Measurements from ENCODE around the gene CHD1L. TPM values are rescaled to one million over a fixed set of nuclear protein-coding genes. Genes with fewer than 3 reads are reported as not detected.

CHD1L gene
- total and polyA plus RNA-seq, 2 of the 4 experiments (the other 2 are of a cell fraction): 31.2 to 47.5 TPM

- Histone ChIP-seq H4K91ac (ENCODE audit: insufficient read depth, low read depth, low read length) (no peak overlapping the region), H3K27me3 (ENCODE audit: control insufficient read depth, insufficient read depth, low read length) (no peaks in the 10 kb centered on the region), H3K9me1 (ENCODE audit: insufficient read depth, low read length) (no peaks in the 10 kb centered on the region; the same call in 1 of the 2 replicates), H2AK5ac (ENCODE audit: low read depth, low read length) (no peak overlapping the region), H3K18ac (ENCODE audit: low read depth, low read length) (no peak overlapping the region), H4K8ac (ENCODE audit: low read depth in 2 of 2, low read length in 2 of 2) (no peak overlapping the region), H3K4me2 (ENCODE audit: low read depth, low read length) (no peak overlapping the region), H3K56ac (ENCODE audit: extremely low read depth, insufficient read depth, low read length) (no peak overlapping the region), H3K27ac (ENCODE audit: insufficient read depth, low read length) (no peak overlapping the region), H3K9me3 (ENCODE audit: control insufficient read depth, insufficient read depth, low read length) (no peaks in the 10 kb centered on the region), H3K79me1 (ENCODE audit: low read depth in 1 of 2, low read length in 2 of 2) (no peaks in the 10 kb centered on the region), H2AFZ (replicated peaks; ENCODE audit: low read length, poor library complexity) (no peak overlapping the region), H3K4ac (ENCODE audit: low read depth, low read length) (no peak overlapping the region), H2BK120ac (ENCODE audit: low read depth, low read length) (no peak overlapping the region), H2BK20ac (ENCODE audit: low read depth, low read length) (no peak overlapping the region), H4K5ac (ENCODE audit: low read depth, low read length) (no peak overlapping the region), H3K14ac (replicated peaks; ENCODE audit: low read depth, low read length) (no peak overlapping the region), H3K36me3 (ENCODE audit: control insufficient read depth, insufficient read depth, low read length) (no peaks in the 10 kb centered on the region), H3K4me1 (ENCODE audit: control insufficient read depth, insufficient read depth, low read length) (no peaks in the 10 kb centered on the region), H3K9ac (ENCODE audit: low read depth, low read length) (no peak overlapping the region), H4K20me1 (ENCODE audit: insufficient read depth, low read length) (no peaks in the 10 kb centered on the region), H3K4me3 (ENCODE audit: insufficient read depth, low read depth, low read length) (no peak overlapping the region), H3K23ac (ENCODE audit: low read depth, low read length) (no peak overlapping the region), H2BK15ac (ENCODE audit: low read depth, low read length) (no peak overlapping the region), H2BK5ac (ENCODE audit: low read depth, low read length, poor library complexity, severe bottlenecking) (no peak overlapping the region), H2AK9ac (replicated peaks; ENCODE audit: low read depth, low read length, poor library complexity) (no peak overlapping the region)
- 100% methylated on average over 2 of the region's 2 CpGs; no CpG with 5 or more reads in 1 of the 2 experiments for WGBS, 2 experiments (ENCODE audit: extremely low coverage in 2 of 2, insufficient read length in 1 of 2)
- ATAC-seq (ENCODE audit: low read depth): no peak
- intact Hi-C loops (cut with micrococcal nuclease): no loop called here
- in situ Hi-C loops (cut with MboI; ENCODE audit: low sequenced_read_pairs): no loop called here
- TF ChIP-seq POLR2A (IDR thresholded peaks at IDR 0.05; ENCODE audit: low read depth, low read length) (no peak), CEBPB (IDR thresholded peaks at IDR 0.05; ENCODE audit: low read depth, low read length) (no peak), RAD21 (IDR thresholded peaks at IDR 0.05; ENCODE audit: low read length) (no peak), SMC3 (IDR thresholded peaks at IDR 0.05; ENCODE audit: low read depth, low read length) (no peak), BHLHE40 (IDR thresholded peaks at IDR 0.05; ENCODE audit: low read depth, low read length) (no peak), MXI1 (IDR thresholded peaks at IDR 0.05; ENCODE audit: borderline replicate concordance, low read depth, low read length) (no peak)
- dilution Hi-C loops (cut with HindIII; ENCODE audit: low sequenced_read_pairs, unreplicated experiment): no loop called here
- CTCF ChIA-PET: no interaction called here
- POLR2A ChIA-PET (ENCODE audit: unreplicated experiment): no interaction called here
- no peak for DNase-seq
- no TSS peak for BruUV-seq (replicated peaks)
Observed at GRCh38 chr1:147211577-147211976, 30.9 kb upstream of the CHD1L start.

Measured in IMR-90 (cell line).